DLD1 (cell line): ENCODE data around the gene CD40.
"Not testable (repeated sequence)": the region's sequence is repeated elsewhere in the genome, so short reads cannot be mapped to it uniquely, and the experiment has no call there.

Experiments
- in situ Hi-C: cut with HindIII; loops from 2 replicates; pipeline ENCODE4 v1.10.0; 2017; ENCODE audit warnings: low sequenced_read_pairs

CD40 gene

GRCh38 chr20:46091622-46092535 lies 26.2 kb upstream of the CD40 start:
- in situ Hi-C loops, result not testable (repeated sequence)

GRCh38 chr20:46093531-46093930 lies 24.6 kb upstream of the CD40 start:
- in situ Hi-C loops, result no loop called here

- in situ Hi-C loops, result no loop called here
Observed at GRCh38 chr20:46099491-46100287, 18.4 kb upstream of the CD40 start.

GRCh38 chr20:46100444-46100843 lies 17.7 kb upstream of the CD40 start:
- in situ Hi-C loops, result not testable (repeated sequence)

- in situ Hi-C loops, result no loop called here
Observed at GRCh38 chr20:46100988-46101387, 17.1 kb upstream of the CD40 start.

- in situ Hi-C loops, result no loop called here
Observed at GRCh38 chr20:46101957-46102356, 16.2 kb upstream of the CD40 start.

GRCh38 chr20:46102940-46103339 lies 15.2 kb upstream of the CD40 start:
- in situ Hi-C loops, result no loop called here

GRCh38 chr20:46104262-46104661 lies 13.9 kb upstream of the CD40 start:
- in situ Hi-C loops, result no loop called here

GRCh38 chr20:46107061-46107460 lies 11.1 kb upstream of the CD40 start:
- in situ Hi-C loops, result no loop called here

GRCh38 chr20:46108435-46108841 lies 9.7 kb upstream of the CD40 start:
- in situ Hi-C loops, result no loop called here

- in situ Hi-C loops, result no loop called here
Observed at GRCh38 chr20:46108976-46109375, 9.1 kb upstream of the CD40 start.

GRCh38 chr20:46111028-46111835 lies 6.9 kb upstream of the CD40 start:
- in situ Hi-C loops, result no loop called here

- in situ Hi-C loops, result no loop called here
Observed at GRCh38 chr20:46111836-46112212, 6.3 kb upstream of the CD40 start.

- in situ Hi-C loops, result no loop called here
Observed at GRCh38 chr20:46112430-46113112, 5.5 kb upstream of the CD40 start.

GRCh38 chr20:46113113-46113470 lies 5.0 kb upstream of the CD40 start:
- in situ Hi-C loops, result no loop called here

- in situ Hi-C loops, result no loop called here
Observed at GRCh38 chr20:46114449-46114848, 3.7 kb upstream of the CD40 start.

- in situ Hi-C loops, result no loop called here
Observed at GRCh38 chr20:46118481-46119020, 437 bp downstream of the CD40 start.

GRCh38 chr20:46119028-46119546 lies 973 bp downstream of the CD40 start:
- in situ Hi-C loops, result no loop called here

- in situ Hi-C loops, result no loop called here
Observed at GRCh38 chr20:46119547-46119946, 1.4 kb downstream of the CD40 start.

- in situ Hi-C loops, result no loop called here
Observed at GRCh38 chr20:46120136-46120535, 2.0 kb downstream of the CD40 start.
